ENCODE measurements around the gene SLC47A2. TPM values are rescaled to one million over a fixed set of nuclear protein-coding genes. Genes with fewer than 3 reads are reported as not detected.

The SLC47A2 gene
- total and polyA plus RNA-seq, 8 donors = not detected

DNA sequence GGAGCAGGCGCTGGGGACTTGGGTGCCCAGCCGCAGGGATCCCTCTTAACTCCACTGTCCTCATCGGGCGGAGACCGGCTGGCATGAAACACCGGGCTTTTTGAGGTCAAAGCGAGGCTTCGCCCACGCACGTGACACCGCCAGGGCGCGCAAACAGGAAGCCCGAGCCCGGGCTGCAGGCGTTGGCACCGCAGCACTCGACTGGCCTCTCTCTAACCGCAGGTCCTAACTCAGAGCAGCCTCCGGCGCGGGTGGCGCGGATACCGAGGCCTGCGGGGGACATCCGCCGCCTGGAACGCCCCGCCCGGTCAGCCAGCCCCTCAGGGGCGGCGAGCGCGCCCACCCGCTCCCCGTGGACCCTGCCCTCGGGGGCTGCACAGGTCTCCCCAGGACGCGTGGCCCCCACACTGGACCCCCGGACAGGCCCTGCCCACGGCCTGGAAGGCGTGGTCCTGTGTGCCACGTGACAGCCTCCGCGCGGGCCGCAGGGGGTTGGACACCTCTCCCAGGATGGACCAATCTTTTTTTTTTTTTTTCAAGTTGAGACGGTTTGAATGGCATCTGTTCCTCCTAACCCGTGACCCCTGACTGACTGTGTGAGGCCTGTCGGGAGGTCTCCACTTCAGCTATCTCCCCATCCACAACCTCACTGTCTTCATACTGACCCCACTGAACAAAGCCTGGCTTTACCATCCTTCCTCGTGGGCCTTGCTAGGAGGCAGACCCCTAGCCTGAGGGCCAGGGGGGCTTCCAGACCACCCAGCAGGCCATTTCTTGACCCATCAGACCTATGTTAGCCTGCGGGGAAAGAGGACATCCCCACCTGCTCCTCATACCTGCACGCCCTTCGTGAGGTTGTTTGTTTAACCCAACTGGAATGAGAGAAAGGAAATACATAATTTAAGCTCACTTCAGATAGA, 8.4 kb upstream of the SLC47A2 start:
- TF ChIP-seq, protein P1, sequence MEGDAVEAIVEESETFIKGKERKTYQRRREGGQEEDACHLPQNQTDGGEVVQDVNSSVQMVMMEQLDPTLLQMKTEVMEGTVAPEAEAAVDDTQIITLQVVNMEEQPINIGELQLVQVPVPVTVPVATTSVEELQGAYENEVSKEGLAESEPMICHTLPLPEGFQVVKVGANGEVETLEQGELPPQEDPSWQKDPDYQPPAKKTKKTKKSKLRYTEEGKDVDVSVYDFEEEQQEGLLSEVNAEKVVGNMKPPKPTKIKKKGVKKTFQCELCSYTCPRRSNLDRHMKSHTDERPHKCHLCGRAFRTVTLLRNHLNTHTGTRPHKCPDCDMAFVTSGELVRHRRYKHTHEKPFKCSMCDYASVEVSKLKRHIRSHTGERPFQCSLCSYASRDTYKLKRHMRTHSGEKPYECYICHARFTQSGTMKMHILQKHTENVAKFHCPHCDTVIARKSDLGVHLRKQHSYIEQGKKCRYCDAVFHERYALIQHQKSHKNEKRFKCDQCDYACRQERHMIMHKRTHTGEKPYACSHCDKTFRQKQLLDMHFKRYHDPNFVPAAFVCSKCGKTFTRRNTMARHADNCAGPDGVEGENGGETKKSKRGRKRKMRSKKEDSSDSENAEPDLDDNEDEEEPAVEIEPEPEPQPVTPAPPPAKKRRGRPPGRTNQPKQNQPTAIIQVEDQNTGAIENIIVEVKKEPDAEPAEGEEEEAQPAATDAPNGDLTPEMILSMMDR (IDR thresholded peaks at IDR 0.05) = no peak
- no peaks in the 10 kb centered on the region for H3K27me3 ChIP-seq
- peaks cover 0 to 32% (median 7%) of the 10 kb centered on the region in 3 donors for H3K4me1 ChIP-seq
- ATAC-seq (peak in 3 of 4 donors; percentile 45 to 56 (median 45)), DNase-seq (peak; percentile 30 to 69 (median 48)), FAIRE-seq (no peak)
- H3K27ac ChIP-seq = peak overlapping the region in 1 of 4 donors; percentile 46
- 30 to 51% methylated on average over 54 to 55 of the region's 55 CpGs for WGBS, 2 donors
- intact Hi-C loops (cut with DNase I) = no loop called here
- no peaks in the 10 kb centered on the region for H3K36me3 ChIP-seq
- peak overlapping the region in 3 of 4 donors; percentile 2 to 33 (median 4) for H3K4me3 ChIP-seq
- H3K9me3 ChIP-seq = no peaks in the 10 kb centered on the region

DNA sequence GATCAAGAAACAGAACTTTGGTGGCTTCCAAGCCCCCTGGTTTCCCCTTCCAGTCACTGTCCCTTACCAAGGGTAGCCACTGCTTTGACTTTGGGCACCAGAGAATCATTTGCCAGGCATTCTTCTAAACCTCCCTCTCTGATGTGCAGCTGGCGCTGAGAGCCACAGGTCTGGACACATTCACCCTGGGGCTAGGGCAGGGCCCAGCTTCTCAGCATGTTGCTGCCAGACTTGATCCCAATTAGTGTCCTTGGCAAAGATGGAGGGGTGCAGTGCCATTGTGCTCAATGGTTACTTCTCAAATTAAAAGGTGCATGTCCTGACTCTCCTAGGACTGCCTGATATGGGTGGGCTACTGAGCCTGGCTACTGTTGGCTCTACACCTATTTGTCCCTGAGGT, 7.6 kb upstream of the SLC47A2 start:
- intact Hi-C loops (cut with DNase I) = no loop called here
- H3K9me3 ChIP-seq = no peaks in the 10 kb centered on the region
- H3K27me3 ChIP-seq = no peaks in the 10 kb centered on the region
- H3K27ac ChIP-seq = no peak overlapping the region
- ATAC-seq = no peak
- 96 to 100% methylated on average over 1 of the region's 1 CpG for WGBS, 2 donors
- DNase-seq = no peak
- TF ChIP-seq, protein P1 (IDR thresholded peaks at IDR 0.05) = no peak
- FAIRE-seq = no peak
- H3K4me1 ChIP-seq = peaks cover 0 to 32% (median 7%) of the 10 kb centered on the region in 3 donors
- H3K4me3 ChIP-seq = no peak overlapping the region
- H3K36me3 ChIP-seq = no peaks in the 10 kb centered on the region

DNA sequence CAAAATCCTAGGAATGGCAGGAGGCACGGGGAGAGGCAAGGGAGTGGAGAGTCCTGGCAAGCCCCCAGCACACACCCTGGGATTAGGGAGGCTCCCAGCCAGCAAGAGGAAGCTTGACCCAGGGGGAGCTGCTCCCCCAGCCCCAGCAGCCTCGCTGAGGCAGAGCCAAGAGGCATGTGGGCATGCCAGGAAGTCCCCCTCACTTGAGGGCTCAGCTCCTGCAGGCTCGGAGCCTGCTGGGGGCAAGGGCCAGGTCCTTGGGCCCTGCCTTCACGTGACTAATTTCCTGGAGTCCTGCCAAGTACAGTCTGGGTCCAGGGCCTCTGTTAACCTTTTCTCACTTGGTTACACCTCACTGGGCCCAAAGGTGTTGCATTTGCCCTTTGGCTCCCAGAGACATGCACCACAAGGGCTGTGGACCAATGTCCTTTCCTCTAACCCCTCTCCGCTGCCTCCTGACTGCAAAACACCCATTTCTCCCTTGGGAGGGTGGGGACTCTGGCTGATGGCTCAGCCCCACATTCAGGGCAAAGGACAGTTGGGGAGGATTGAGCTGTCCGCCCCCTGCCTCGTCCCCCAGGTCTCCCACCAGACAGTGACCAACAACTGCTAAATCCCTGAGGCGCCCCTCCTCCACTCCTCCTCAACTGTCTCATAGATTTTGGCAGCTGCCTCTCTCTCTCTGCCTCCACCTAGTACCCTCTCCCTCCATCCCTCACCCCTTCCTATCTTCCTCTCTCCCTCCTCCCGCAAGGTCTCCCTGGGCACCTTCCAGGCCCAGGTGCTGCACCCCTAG, 4.4 kb upstream of the SLC47A2 start:
- FAIRE-seq = no peak

DNA sequence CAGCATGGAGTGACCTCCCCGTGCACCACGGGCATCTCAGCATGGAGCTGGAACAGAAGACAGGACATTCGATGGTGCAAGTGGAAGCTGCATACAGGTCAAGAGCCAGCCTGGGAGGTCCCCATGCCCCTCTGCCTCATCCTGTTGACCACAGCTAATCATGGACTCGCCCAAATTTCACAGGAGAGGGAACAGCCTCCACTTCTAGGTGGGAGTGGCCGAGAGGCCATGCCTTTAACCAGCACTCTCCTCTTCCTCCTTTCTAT, 3.8 kb upstream of the SLC47A2 start:
- Histone ChIP-seq H3K4me3 (no peak overlapping the region), H3K27ac (no peak overlapping the region), H3K9me3 (no peaks in the 10 kb centered on the region), H3K4me1 (peaks cover 0 to 9% (median 0%) of the 10 kb centered on the region in 3 donors), H3K27me3 (no peaks in the 10 kb centered on the region), H3K36me3 (no peaks in the 10 kb centered on the region)
- peak in 1 of 6 donors; percentile 6 for DNase-seq
- TF ChIP-seq, protein P1 (IDR thresholded peaks at IDR 0.05) = no peak
- intact Hi-C loops (cut with DNase I) = no loop called here
- 64 to 75% methylated on average over 5 of the region's 5 CpGs for WGBS, 2 donors
- no peak for ATAC-seq
- FAIRE-seq = no peak

More for the DNA sequence above, 4.4 kb upstream of the SLC47A2 start:
- peaks cover 0 to 9% (median 0%) of the 10 kb centered on the region in 3 donors for H3K4me1 ChIP-seq
- no peak overlapping the region for H3K4me3 ChIP-seq
- intact Hi-C loops (cut with DNase I) = no loop called here
- H3K36me3 ChIP-seq = no peaks in the 10 kb centered on the region
- H3K9me3 ChIP-seq = no peaks in the 10 kb centered on the region
- TF ChIP-seq, protein P1 (IDR thresholded peaks at IDR 0.05) = no peak
- DNase-seq (peak in 1 of 6 donors; percentile 58), ATAC-seq (peak in 1 of 4 donors; percentile 37)
- no peak overlapping the region for H3K27ac ChIP-seq
- no peaks in the 10 kb centered on the region for H3K27me3 ChIP-seq
- WGBS, 2 donors = 47 to 58% methylated on average over 9 of the region's 9 CpGs

Measured in pancreas (tissue), 10 donors.